ENCODE data around the gene BCKDHB.

BCKDHB gene

DNA sequence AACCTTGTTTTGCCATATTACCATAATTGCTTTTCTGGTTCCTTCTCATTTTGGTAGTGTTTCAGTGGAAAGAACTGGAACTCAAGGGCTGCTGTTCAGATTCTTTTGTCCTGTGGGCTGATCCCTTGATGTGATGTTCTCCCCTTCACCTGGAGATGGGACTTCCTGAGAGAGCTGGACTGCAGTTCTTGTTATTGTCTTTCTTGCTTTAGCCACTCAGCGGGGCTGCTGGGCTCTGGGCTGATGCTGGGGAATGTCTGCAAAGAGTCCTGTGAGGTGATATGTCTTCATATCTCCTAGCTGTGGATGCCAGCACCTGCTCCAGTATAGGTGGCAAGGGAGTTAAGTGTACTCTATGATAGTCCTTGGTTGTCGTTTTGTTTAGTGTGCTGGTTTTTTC is 79.0 kb downstream of the BCKDHB start:
- no peaks in the 10 kb centered on the region for H4K20me1 ChIP-seq (ENCODE audit: insufficient read depth, low read length)
- TF ChIP-seq EZH2phosphoT487 (IDR thresholded peaks at IDR 0.05; ENCODE audit: low read length) = no peak
- TF ChIP-seq, protein P1, sequence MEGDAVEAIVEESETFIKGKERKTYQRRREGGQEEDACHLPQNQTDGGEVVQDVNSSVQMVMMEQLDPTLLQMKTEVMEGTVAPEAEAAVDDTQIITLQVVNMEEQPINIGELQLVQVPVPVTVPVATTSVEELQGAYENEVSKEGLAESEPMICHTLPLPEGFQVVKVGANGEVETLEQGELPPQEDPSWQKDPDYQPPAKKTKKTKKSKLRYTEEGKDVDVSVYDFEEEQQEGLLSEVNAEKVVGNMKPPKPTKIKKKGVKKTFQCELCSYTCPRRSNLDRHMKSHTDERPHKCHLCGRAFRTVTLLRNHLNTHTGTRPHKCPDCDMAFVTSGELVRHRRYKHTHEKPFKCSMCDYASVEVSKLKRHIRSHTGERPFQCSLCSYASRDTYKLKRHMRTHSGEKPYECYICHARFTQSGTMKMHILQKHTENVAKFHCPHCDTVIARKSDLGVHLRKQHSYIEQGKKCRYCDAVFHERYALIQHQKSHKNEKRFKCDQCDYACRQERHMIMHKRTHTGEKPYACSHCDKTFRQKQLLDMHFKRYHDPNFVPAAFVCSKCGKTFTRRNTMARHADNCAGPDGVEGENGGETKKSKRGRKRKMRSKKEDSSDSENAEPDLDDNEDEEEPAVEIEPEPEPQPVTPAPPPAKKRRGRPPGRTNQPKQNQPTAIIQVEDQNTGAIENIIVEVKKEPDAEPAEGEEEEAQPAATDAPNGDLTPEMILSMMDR (IDR thresholded peaks at IDR 0.05; ENCODE audit: low read length) = no peak
- TF ChIP-seq EZH2 (optimal IDR thresholded peaks at IDR 0.05; ENCODE audit: low read depth, low read length) = no peak
- no peak for DNase-seq

DNA sequence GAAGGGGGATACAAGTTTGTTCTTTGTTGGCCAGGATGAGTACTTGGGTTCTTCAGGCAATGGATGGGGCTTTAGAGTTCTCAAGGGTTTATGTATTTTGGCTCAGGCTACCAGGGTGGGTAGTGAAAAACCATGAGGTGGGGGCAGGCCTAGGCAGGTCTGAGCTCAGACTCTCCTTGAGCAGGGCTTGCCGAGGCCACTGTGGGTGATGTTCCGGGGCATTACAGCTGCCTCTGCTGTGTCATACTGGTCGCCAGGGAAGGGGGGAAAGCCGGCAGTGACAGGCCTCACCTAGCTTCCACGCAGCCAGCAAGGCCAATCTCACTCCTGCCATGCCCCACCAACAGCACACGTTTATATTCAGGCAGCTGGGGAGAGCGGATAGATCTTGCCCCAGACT is 79.6 kb downstream of the BCKDHB start:
- Histone ChIP-seq H3K4me3 (ENCODE audit: low read length) (no peak overlapping the region), H4K20me1 (ENCODE audit: insufficient read depth, low read length) (no peaks in the 10 kb centered on the region), H3K36me3 (replicated peaks; ENCODE audit: insufficient read depth, low read length) (no peaks in the 10 kb centered on the region), H3K4me1 (ENCODE audit: low read length) (peaks cover 19% of the 10 kb centered on the region), H3K27ac (ENCODE audit: low read length) (no peak overlapping the region), H3K9me3 (replicated peaks; ENCODE audit: insufficient read depth, low read length) (no peaks in the 10 kb centered on the region), H3K79me2 (ENCODE audit: low read length) (0 out of 2 replicates have a peak, but pooled peaks cover 5% of the 10 kb centered on the region), H3K4me2 (ENCODE audit: low read depth, low read length) (no peak overlapping the region), H2AFZ (ENCODE audit: low read length) (no peak overlapping the region), H3K9ac (ENCODE audit: low read length) (no peak overlapping the region), H3F3A (ENCODE audit: insufficient read depth, low read length) (peaks cover 15% of the 10 kb centered on the region), H3K9me2 (replicated peaks; ENCODE audit: insufficient read depth, low read length) (no peaks in the 10 kb centered on the region), H3K27me3 (replicated peaks; ENCODE audit: insufficient read depth, low read length) (no peaks in the 10 kb centered on the region)
- DNase-seq = no peak
- TF ChIP-seq EZH2phosphoT487 (IDR thresholded peaks at IDR 0.05; ENCODE audit: low read length) = no peak
- no peak for TF ChIP-seq EZH2 (optimal IDR thresholded peaks at IDR 0.05; ENCODE audit: low read depth, low read length)
- TF ChIP-seq, protein P1 (IDR thresholded peaks at IDR 0.05; ENCODE audit: low read length) = no peak

More for the DNA sequence above, 79.0 kb downstream of the BCKDHB start:
- H3K9me2 ChIP-seq (replicated peaks; ENCODE audit: insufficient read depth, low read length) = no peaks in the 10 kb centered on the region
- H3K4me3 ChIP-seq (ENCODE audit: low read length) = no peak overlapping the region
- peaks cover 18% of the 10 kb centered on the region for H3F3A ChIP-seq (ENCODE audit: insufficient read depth, low read length)
- no peaks in the 10 kb centered on the region for H3K27me3 ChIP-seq (replicated peaks; ENCODE audit: insufficient read depth, low read length)
- peaks cover 25% of the 10 kb centered on the region for H3K4me1 ChIP-seq (ENCODE audit: low read length)
- no peaks in the 10 kb centered on the region for H3K36me3 ChIP-seq (replicated peaks; ENCODE audit: insufficient read depth, low read length)
- no peak overlapping the region for H3K4me2 ChIP-seq (ENCODE audit: low read depth, low read length)
- no peak overlapping the region for H3K9ac ChIP-seq (ENCODE audit: low read length)
- H3K79me2 ChIP-seq (ENCODE audit: low read length) = 0 out of 2 replicates have a peak, but pooled peaks cover 5% of the 10 kb centered on the region
- no peaks in the 10 kb centered on the region for H3K9me3 ChIP-seq (replicated peaks; ENCODE audit: insufficient read depth, low read length)
- no peak overlapping the region for H3K27ac ChIP-seq (ENCODE audit: low read length)
- no peak overlapping the region for H2AFZ ChIP-seq (ENCODE audit: low read length)

DNA sequence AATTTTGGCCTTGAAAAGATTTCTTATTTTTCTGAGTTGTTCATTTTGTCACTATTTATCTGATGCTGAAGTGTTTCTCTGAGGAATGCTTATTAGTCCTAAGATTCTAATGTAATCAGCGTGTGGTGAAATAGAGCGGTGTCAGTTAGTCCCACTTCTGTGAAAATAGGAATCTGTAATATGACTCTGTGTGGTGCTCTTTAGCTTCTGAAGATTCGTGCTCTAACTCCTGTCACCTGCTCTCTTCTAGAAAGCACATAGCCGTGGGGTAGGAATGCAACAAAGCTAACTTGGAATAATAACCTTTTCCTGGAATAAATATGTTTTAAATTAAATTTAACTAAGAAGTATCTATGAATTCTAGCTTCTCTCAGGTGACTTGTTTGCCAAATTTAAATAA is 90.4 kb downstream of the BCKDHB start:
- TF ChIP-seq EZH2 (optimal IDR thresholded peaks at IDR 0.05; ENCODE audit: low read depth, low read length) (no peak), EZH2phosphoT487 (IDR thresholded peaks at IDR 0.05; ENCODE audit: low read length) (no peak)
- TF ChIP-seq, protein P1 (IDR thresholded peaks at IDR 0.05; ENCODE audit: low read length) = no peak
- no peak overlapping the region for H3K27ac ChIP-seq (ENCODE audit: low read length)
- H4K20me1 ChIP-seq (ENCODE audit: insufficient read depth, low read length) = no peaks in the 10 kb centered on the region
- no peak overlapping the region for H3K9ac ChIP-seq (ENCODE audit: low read length)
- no peak overlapping the region for H3K4me2 ChIP-seq (ENCODE audit: low read depth, low read length)
- H3K79me2 ChIP-seq (ENCODE audit: low read length) = no peaks in the 10 kb centered on the region
- H3K4me1 ChIP-seq (ENCODE audit: low read length) = peaks cover 3% of the 10 kb centered on the region; the same call in 1 of the 2 replicates
- no peaks in the 10 kb centered on the region for H3K9me2 ChIP-seq (replicated peaks; ENCODE audit: insufficient read depth, low read length)
- no peak overlapping the region for H2AFZ ChIP-seq (ENCODE audit: low read length)
- no peak for DNase-seq
- no peaks in the 10 kb centered on the region for H3K36me3 ChIP-seq (replicated peaks; ENCODE audit: insufficient read depth, low read length)
- H3K27me3 ChIP-seq (replicated peaks; ENCODE audit: insufficient read depth, low read length) = no peaks in the 10 kb centered on the region
- no peaks in the 10 kb centered on the region for H3K9me3 ChIP-seq (replicated peaks; ENCODE audit: insufficient read depth, low read length)
- H3K4me3 ChIP-seq (ENCODE audit: low read length) = no peak overlapping the region
- H3F3A ChIP-seq (ENCODE audit: insufficient read depth, low read length) = no peaks in the 10 kb centered on the region
